DMS153 (cell line): Measurements from ENCODE around the gene B4GALNT4.
"Not testable (repeated sequence)": the region's sequence is repeated elsewhere in the genome, so short reads cannot be mapped to it uniquely, and the experiment has no call there.

Source experiments
- DNase-seq: peaks from one replicate; lab custom pipeline; 2025; lab: John Stamatoyannopoulos, UW

B4GALNT4 gene, protein sequence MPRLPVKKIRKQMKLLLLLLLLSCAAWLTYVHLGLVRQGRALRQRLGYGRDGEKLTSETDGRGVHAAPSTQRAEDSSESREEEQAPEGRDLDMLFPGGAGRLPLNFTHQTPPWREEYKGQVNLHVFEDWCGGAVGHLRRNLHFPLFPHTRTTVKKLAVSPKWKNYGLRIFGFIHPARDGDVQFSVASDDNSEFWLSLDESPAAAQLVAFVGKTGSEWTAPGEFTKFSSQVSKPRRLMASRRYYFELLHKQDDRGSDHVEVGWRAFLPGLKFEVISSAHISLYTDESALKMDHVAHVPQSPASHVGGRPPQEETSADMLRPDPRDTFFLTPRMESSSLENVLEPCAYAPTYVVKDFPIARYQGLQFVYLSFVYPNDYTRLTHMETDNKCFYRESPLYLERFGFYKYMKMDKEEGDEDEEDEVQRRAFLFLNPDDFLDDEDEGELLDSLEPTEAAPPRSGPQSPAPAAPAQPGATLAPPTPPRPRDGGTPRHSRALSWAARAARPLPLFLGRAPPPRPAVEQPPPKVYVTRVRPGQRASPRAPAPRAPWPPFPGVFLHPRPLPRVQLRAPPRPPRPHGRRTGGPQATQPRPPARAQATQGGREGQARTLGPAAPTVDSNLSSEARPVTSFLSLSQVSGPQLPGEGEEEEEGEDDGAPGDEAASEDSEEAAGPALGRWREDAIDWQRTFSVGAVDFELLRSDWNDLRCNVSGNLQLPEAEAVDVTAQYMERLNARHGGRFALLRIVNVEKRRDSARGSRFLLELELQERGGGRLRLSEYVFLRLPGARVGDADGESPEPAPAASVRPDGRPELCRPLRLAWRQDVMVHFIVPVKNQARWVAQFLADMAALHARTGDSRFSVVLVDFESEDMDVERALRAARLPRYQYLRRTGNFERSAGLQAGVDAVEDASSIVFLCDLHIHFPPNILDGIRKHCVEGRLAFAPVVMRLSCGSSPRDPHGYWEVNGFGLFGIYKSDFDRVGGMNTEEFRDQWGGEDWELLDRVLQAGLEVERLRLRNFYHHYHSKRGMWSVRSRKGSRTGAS

DNA sequence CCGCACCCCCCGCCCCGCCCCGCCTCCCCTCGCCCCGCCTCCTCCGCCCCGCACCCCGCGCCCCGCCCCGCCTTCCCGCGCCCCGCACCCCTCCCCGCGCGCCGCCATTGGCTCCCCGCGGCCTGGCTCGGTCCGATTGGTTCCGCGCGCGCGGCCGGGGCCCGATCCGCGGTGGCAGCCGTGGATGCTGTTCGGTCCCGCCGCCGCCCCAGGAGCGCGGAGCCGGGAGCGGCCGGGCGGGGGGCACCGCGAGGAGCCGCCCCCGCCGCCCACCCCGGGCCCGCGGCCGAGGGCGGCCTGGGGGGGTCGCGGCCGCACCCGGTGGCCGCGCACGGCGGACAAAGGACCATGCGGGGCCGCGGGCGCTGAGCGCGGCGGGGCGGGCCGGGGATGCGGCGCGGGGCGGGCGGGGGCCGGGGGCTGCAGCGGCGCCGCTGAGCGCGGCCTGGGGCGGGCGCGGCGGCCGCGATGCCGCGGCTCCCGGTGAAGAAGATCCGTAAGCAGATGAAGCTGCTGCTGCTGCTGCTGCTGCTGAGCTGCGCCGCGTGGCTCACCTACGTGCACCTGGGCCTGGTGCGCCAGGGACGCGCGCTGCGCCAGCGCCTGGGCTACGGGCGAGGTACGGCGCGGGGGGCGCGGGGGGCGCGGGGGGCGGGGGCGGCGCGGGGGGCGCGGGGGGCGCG is at the start of gene B4GALNT4:
TSS of gene B4GALNT4 (plus strand) at position 164 of the 683 bp plus-strand sequence. CDS start at position 469, 305 bp downstream.
- DNase-seq, result no peak

DNA sequence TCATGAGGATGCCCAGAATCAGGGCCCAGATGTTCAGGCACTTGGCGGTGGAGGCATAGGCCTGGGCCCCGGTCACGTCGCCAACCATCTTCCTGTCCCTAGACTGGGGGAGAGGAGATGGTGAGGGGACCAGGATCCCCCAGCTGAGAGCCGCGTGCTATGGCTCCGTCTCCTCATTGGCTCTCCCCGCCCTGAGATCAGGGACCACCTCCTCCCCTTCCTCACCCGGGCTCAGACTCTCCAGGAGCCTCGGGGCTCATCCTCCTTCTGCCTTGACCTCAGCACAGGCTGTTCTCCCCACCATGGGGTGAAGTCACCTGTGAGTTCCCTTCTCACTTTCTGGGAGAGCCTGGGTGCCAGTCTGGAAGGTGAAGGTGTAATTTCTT is 49.4 kb upstream of the B4GALNT4 start:
- not testable (repeated sequence) for DNase-seq

DNA sequence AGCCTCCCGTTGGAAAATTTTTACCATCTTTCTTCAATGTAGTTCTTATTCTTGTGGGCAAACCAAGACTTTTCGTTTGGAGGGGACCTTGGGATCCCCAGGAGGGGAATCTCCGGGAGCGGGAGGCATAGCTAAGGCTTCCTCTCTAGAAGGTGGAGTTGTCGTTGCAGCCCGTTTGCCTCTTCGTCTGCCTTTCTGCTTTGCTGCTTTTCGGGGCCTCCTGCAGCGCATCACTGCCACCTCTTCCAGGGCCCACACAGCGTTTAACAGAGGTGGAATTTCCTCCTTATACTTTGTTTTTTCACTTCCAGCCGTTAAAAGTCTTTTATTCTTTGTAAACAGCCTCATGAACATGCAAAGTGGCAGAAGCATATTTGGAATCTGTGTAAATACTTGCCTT is 45.1 kb upstream of the B4GALNT4 start:
- DNase-seq, result no peak

DNA sequence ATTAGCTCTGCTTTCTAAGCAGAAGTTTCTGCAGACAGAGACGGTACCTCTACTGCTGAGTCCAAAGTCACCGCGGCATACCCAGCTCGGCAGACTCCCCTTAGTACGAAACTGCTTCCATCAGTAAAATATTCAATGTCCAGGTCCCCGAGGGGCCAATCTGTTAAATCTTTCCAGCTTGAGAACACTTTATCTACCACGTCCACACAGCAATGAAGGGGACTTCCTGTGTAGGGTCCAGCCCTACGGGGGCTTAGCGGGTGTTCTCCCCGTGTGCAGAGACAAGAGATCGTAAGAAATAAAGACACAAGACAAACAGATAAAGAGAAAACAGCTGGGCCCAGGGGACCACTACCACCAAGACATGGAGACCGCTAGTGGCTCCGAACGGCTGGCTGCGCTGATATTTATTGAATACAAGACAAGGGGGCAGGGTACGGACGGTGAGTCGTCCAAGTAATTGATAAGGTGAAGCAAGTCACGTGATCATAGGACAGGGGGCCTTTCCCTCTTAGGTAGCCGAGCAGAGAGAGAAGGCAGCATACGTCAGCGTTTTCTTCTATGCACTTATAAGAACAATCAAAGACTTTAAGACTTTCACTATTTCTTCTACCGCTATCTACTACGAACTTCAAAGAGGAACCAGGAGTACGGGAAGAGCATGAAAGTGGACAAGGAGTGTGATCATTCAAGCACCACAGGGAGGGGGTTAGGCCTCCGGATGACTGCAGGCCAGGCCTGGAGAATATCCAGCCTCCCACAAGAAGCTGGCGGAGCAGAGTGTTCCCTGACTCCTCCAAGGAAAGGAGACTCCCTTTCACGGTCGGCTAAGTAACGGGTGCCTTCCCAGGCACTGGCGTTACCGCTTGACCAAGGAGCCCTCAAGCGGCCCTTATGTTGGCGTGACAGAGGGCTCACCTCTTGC is 44.4 kb upstream of the B4GALNT4 start:
- DNase-seq, result not testable (repeated sequence)

DNA sequence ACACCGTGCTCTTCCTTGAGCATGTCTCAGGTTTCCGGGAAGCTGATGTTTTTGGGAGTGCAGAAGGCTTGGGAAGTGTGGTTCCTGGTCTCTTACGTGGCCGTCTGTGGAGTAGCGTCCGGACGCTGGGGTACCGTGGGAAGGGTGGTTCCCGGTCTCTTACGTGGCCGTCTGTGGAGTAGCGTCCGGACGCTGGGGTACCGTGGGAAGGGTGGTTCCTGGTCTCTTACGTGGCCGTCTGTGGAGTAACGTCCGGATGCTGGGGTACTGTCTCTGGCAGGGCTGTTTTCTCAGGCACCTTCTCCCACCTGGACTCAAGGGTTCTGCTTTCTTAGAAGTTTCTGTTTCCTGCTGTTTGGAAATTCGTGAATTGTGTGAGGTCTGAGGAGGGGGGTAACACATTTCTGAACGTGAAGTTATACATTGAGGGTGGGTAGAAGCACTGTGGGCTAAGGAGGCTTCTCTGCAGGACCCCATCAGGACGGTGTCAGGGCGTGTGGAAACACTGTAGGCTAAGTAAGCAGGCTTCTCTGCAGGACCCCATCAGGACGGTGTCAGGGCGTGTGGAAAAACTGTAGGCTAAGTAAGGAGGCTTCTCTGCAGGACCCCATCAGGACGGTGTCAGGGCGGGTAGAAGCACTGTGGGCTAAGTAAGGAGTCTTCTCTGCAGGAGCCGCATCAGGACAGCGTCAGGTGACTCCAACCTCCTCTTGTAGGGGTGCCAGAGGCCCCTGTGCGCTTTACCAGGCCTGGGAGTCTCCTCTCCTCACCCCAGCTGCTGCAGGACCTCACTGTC is 43.3 kb upstream of the B4GALNT4 start:
- no peak for DNase-seq

DNA sequence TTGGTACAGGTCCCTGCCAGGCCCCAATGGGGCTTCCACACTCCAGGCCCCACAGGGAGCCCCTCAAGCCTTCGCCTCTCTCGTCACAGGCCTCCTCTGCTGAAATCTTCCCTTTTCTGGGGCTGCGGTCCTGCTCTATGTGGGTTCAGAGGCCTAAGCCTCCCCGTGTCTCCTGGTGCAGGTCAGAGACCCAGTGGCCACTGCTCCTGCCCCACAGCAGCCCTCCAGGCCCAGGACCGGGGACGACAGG is 42.8 kb upstream of the B4GALNT4 start:
- DNase-seq, result no peak

DNA sequence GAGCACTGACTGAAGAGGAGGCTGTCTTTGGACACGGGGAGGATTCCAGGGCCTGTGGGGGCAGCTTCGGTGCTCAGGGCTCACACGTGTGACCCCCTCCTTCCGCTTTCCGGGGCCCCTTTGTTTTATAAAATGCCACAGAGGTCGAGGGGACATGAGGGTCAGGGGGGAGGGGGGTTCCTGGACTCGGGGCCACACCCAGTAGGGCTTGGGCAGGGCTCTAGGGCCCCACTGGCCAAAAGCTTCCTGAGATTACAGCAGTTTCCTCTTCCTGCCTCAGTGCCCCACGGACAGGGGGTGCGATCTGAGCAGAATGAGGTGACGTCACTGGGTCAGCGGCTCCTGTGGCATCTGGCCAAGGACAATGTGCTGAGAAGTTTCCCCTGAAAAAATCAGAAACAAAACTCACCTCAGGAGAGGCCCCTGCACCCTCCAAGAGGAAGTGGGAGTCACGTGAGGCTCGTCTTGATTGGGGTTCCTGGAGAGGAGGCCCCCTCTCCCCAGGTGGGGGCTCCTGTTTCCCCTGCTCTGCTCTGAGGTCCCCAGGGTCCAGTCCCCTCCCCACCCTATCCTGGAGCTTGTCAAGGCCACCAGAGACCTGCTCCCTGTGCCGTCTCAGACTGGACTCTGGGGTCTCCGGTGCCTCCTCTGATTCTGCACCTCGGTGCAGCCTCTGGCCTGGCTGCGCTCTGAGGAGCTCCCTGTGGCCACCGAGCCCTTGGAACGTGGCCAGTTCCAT is 42.3 kb upstream of the B4GALNT4 start:
- DNase-seq, result no peak

DNA sequence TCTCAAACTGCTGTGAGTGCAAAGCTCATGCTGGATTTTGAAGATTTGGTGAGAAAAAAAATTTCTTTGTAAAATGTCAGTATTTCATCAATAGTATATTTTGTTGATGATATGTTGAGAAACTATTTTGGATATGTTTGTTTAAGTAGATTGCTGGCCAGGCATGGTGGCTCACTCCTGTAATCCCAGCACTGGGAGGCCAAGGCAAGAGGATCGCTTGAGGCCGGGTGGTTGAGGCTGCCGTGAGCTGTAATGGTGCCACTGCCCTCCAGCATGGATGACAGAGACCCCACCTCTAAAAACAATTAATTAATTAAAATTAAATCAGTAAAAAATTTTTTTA is 41.7 kb upstream of the B4GALNT4 start:
- no peak for DNase-seq

DNA sequence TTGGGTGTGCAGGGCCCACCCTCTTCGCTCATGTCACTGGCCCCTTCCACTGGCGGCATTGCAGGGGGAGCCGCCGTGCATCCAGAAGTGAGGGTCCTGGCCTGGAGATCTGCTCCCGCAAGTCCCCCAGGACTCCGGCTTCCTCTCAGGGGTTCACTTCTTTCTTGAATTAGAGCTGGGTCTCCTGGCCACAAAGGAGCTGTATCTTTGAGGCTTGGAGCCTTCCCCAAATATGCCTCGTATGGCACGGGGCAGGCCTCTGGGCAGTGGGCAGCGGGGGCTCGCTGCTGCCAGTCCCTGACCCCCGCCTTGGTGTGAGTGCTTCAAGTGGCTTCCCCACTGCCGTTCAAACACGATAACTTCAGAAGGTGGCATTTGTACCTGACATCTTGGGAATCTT is 41.3 kb upstream of the B4GALNT4 start:
- no peak for DNase-seq

DNA sequence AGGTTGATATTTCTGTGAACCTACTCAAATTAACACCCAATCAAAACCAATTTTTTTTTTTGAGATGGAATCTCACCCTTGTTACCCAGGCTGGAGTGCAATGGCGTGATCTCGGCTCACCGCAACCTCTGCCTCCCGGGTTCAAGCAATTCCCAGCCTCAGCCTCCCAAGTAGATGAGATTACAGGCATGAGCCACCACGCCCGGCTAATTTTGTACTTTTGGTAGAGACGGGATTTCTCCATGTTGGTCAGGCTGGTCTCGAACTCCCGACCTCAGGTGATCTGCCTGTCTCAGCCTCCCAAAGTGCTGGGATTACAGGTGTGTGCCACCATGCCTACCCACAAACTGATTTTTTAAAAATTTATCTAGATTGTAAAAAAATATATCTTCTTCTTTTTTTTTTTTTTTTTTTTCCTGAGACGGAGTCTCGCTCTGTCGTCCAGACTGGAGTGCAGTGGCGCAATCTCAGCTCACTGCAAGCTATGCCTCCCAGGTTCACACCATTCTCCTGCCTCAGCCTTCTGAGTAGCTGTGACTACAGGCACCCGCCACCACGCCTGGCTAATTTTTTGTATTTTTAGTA is 40.7 kb upstream of the B4GALNT4 start:
- not testable (repeated sequence) for DNase-seq

DNA sequence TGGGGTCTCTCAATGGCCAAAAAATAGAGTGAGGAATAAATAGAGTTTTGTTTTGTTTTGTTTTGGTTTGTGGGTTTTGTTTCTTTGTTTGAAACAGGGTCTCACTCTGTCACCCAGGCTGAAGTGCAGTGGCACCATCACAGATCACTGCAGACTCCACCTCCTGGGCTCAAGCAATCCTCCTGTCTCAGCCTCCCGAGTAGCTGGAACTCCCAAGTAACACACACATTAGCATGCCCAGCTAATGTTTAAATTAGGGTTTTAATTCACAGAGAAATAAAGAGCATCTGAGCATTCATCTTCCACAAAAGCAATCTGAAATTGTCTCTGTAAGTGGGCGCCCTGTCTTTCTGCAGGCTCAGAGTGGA is 39.4 kb upstream of the B4GALNT4 start:
- no peak for DNase-seq

DNA sequence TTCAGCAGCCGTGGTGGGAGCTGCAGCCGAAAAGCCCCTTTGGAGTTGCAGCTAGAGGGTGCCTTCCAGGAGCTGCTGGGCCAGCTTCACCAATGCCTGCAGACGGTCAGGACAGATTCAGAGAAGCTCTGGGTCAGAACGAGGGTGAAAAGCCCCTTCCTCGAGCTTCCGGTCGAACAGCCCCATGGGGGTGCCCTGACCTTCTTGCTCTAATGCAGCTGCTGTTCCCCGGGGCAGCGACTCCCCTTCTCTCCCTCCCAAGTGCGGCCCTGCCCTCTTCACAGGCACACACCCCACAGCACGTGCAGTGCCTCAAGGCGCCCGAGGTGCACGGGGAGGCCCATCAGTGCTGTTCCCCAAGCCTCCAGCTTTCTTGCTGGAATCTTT is 39.0 kb upstream of the B4GALNT4 start:
- no peak for DNase-seq

DNA sequence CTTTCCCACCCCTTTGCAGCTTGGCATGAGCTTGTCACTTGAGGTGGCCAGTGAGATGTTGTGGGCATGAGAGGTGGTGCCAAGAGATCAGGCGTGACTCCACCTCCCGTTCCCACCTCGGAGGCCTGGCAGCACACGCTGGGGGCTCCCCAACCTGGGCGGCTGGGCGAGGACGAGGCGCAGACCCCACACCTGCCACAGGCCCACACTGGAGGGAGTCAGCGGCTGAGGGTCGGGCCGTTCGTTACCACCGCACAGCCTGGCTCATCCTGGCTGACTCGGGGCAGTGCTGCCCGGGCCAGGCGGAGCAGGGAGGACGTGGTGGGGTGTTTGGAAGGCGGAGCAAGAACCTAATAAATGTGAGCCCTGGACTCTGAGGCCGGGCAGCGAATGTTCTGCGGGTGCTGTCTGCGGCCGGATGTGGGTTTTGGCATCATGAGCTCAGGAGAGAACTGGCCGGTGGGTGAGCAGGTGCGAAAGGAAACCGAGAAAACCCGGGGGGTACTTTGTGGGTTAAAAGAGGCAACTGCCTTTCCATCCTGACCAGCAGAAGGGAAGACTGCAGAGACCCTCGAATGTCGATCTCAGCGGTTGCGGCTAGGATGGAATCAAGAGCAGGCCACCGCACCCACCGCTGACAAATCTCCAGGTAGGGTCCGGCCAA is 38.5 kb upstream of the B4GALNT4 start:
- DNase-seq, result no peak

DNA sequence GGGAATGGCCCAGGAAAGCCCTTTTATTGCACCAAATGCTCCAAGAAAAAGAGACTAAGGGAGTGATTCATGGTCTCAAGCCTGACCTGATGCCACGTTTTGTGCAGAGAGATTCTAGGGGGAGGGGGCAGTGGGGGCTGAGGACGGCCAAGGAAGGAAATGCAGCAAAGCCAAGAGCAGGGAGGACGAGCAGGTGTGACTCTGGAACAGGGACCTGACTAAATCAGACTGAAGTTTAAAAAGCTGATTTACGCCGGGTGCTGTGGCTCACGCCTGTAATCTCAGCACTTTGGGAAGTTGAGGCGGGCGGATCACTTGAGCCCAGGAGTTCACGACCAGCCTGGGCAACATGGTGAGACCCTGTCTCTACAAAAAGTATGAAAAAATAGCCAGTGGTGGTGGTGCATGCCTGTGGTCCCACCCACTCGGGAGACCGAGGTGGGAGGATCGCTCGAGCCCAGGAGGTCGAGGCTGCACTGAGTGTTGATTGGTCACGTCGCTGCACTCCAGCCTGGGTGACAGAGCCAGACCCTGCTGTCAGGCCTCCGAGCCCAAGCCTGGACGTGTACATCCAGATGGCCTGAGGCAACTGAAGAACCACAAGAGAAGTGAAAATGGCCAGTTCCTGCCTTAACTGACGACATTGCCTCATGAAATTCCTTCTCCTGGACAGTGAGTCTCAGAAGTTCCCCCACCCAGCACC is 37.8 kb upstream of the B4GALNT4 start:
- DNase-seq, result no peak

DNA sequence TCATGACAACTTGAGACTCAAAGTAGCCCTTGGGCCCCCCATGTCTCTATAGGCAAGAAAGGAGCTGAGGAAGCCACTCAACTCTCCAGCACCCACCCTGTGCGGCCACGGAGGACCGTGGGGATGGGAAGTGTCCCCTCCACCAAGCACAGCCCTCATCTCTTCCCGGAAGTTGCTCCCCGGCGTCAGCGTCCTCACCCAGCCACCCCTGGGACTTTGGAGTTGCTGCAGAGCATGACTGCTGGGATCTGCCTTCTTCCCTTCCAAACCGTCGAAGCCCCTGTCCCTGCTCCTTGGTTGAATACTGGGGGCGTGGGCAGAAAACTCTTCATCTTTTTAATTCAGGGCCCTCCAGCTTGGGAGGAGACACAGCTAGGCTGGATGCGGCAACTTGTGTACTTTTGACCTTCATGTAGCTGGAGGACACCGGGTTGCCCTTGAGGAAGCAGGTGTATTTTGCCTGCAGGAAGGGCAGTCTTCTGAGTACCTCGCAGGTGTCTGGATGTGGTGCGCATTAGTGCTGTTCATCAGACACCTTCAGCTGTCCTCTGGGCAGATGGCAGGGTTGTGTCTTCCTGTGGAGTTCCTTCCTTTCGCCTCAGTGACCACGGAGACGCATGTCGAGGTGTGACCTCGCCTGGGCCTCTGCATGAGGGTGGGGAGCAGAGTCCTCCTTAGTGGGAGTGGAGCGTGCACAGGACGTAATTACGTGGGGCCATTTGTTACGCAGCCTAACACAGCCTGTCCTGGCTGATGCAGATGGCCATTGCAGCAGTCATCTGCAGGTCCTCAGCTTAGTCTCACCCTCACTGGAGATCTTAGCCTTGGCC is 36.4 kb upstream of the B4GALNT4 start:
- DNase-seq, result no peak

DNA sequence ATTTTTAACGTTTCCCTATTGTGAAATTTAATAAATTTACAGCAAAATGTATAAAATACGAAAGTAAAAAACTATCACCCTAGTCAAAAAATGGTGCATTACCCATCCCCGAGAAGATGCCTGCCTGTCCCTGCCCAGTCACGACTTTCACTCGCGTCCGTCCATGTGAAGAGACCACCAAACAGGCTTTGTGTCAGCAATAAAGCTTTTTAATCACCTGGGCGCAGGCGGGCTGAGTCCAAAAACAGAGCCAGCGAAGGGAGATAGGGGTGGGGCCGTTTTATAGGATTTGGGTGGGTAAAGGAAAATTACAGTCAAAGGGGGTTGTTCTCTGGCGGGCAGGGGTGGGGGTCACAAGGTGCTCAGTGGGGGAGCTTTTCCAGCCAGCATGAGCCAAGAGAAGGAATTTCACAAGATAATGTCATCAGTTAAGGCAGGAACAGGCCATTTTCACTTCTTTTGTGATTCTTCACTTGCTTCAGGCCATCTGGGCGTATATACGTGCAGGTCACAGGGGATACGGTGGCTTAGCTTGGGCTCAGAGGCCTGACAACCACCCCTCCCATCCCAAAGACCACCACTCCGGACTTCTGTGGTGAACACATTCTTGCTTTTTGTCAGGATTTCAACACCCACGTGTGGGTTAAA is 35.6 kb upstream of the B4GALNT4 start:
- DNase-seq, result not testable (repeated sequence)
